GM08714 (cell line): ENCODE measurements around the gene LMNTD1.
"Not testable (repeated sequence)": the region's sequence is repeated elsewhere in the genome, so short reads cannot be mapped to it uniquely, and the experiment has no call there.

Source experiments
- H3K4me3 ChIP-seq: fragments of 200-500 bp; sonication (Bioruptor generic); 2 replicates; pipeline ENCODE4 v1.5.1; 2014; ENCODE audit warnings: mild to moderate bottlenecking, low read length, inconsistent platforms
- ZNF274 ChIP-seq: IDR thresholded peaks from 2 replicates; pipeline ENCODE4 v1.6.1; 2012; ENCODE audit warnings: mild to moderate bottlenecking, low read depth, low read length

The LMNTD1 gene

GRCh38 chr12:25434515-25434914 lies 118.6 kb downstream of the LMNTD1 start:
- TF ChIP-seq ZNF274 = no peak
- no peak overlapping the region for H3K4me3 ChIP-seq

- TF ChIP-seq ZNF274 = no peak
- no peak overlapping the region for H3K4me3 ChIP-seq
Observed at GRCh38 chr12:25433581-25434325, 119.3 kb downstream of the LMNTD1 start.

GRCh38 chr12:25433024-25433423 lies 120.1 kb downstream of the LMNTD1 start:
- no peak overlapping the region for H3K4me3 ChIP-seq
- no peak for TF ChIP-seq ZNF274

- TF ChIP-seq ZNF274 = no peak
- no peak overlapping the region for H3K4me3 ChIP-seq
Observed at GRCh38 chr12:25427337-25428249, 125.5 kb downstream of the LMNTD1 start.

- H3K4me3 ChIP-seq = not testable (repeated sequence)
Observed at GRCh38 chr12:25426821-25427220, 126.3 kb downstream of the LMNTD1 start.
